SU-DHL-6 (cell line): ENCODE measurements around the gene DTWD1.

Experiments
- EZH2phosphoT487 ChIP-seq: fragments of 200-600 bp; sonication (generic), shearing (Covaris generic); conservative IDR thresholded peaks from 2 replicates; pipeline ENCODE4 v1.6.1; 2018; ENCODE audit warnings: mild to moderate bottlenecking, antibody characterized with exemption, low read length, moderate library complexity, mixed read lengths
- TF ChIP-seq, protein P1 (sequence below): fragments of 200-600 bp; sonication (generic); IDR thresholded peaks from one replicate; pipeline ENCODE4 v1.5.1; 2017; ENCODE audit warnings: antibody characterized with exemption, mild to moderate bottlenecking, low read length, moderate library complexity; ENCODE audit not compliant: insufficient read depth, poor library complexity, severe bottlenecking

DNA sequence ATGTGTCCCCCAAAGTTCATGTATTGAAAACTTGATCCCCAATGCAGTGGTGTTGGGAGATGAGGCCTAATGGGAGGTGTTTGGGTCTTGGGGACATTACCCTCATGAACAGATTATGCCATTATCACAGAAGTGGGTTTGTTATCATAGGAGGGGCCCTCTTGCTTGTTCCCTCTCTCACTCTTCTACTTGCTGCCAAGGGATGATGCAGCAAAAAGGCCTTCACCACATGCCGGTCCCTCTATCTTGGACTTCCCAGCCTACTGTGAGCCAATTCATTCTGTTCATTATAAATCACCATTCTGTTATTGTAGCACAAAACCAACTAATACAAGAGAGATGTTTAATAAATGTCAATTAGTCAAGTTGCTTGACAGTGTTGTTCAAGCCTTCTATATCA, 47.4 kb upstream of the DTWD1 start:
- TF ChIP-seq, protein P1, sequence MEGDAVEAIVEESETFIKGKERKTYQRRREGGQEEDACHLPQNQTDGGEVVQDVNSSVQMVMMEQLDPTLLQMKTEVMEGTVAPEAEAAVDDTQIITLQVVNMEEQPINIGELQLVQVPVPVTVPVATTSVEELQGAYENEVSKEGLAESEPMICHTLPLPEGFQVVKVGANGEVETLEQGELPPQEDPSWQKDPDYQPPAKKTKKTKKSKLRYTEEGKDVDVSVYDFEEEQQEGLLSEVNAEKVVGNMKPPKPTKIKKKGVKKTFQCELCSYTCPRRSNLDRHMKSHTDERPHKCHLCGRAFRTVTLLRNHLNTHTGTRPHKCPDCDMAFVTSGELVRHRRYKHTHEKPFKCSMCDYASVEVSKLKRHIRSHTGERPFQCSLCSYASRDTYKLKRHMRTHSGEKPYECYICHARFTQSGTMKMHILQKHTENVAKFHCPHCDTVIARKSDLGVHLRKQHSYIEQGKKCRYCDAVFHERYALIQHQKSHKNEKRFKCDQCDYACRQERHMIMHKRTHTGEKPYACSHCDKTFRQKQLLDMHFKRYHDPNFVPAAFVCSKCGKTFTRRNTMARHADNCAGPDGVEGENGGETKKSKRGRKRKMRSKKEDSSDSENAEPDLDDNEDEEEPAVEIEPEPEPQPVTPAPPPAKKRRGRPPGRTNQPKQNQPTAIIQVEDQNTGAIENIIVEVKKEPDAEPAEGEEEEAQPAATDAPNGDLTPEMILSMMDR: no peak
- no peak for TF ChIP-seq EZH2phosphoT487
